Ovary (tissue), 3 donors: Measurements from ENCODE around the gene EFCAB13.

ENCODE experiments used
- CTCF ChIP-seq, 3 donors: fragments of 450-650 bp in 2 of 3; fragments of 200-600 bp in 1 of 3; IDR thresholded peaks; one replicate each; pipeline versions ENCODE4 v1.5.1 to v1.8.0; 2016 to 2022; ENCODE audit warnings: antibody characterized with exemption in 3 of 3, mild to moderate bottlenecking in 1 of 3
- EP300 ChIP-seq: sonication (generic); formaldehyde crosslinking; IDR thresholded peaks from one replicate; pipeline ENCODE4 v1.6.1; 2017; ENCODE audit warnings: antibody characterized with exemption
- POLR2A ChIP-seq: fragments of 450-650 bp; IDR thresholded peaks from one replicate; pipeline ENCODE4 v1.6.1; 2017; ENCODE audit warnings: antibody characterized with exemption, mild to moderate bottlenecking, moderate library complexity
- donor health status: DM: no; HTN: no; CAD: no.

GRCh38 chr17:47363171-47363570 is 39.4 kb downstream of the EFCAB13 start:
- no peak for TF ChIP-seq POLR2A
- TF ChIP-seq CTCF (IDR thresholded peaks at IDR 0.05), result no peak
- TF ChIP-seq EP300, result no peak
